Bronchial smooth muscle cell (primary cell): ENCODE data around the gene TMUB1. TPM values are rescaled to one million over a fixed set of nuclear protein-coding genes. Genes with fewer than 3 reads are reported as not detected.

ENCODE experiments used
- total RNA-seq: library from RNA; depleted of rRNA; stranded (reverse); fragments of >200 nt; gene quantifications from 2 replicates; pipeline ENCODE4 v1.2.1, GENCODE V29; 2014

Gene TMUB1
- total RNA-seq = 11.6 and 15.6 TPM in 2 replicates

GRCh38 chr7:151083071-151083823 lies at the start of gene TMUB1:
Gene TMUB1, minus strand, starts transcription at chr7:151083493. Its CDS starts 930 bp downstream, at chr7:151082563.

GRCh38 chr7:151085691-151086620 lies 2.7 kb upstream of the TMUB1 start, which contains the start of gene AGAP3:
Gene AGAP3, plus strand, starts transcription at chr7:151086475. Its CDS starts 267 bp downstream, at chr7:151086742.

GRCh38 chr7:151080522-151081169 lies 2.6 kb downstream of the TMUB1 start, which contains the start of gene FASTK:
Gene FASTK, minus strand, starts transcription at chr7:151080809. Its CDS starts 43 bp downstream, at chr7:151080766.

GRCh38 chr7:151059367-151060112 lies 23.8 kb downstream of the TMUB1 start, which contains the start of gene SLC4A2:
Gene SLC4A2, plus strand, starts transcription at chr7:151059589. Its CDS starts 2,399 bp downstream, at chr7:151061988.

GRCh38 chr7:151057506-151057988 lies 25.7 kb downstream of the TMUB1 start, which contains the start of gene CDK5:
Gene CDK5, minus strand, starts transcription at chr7:151057897. Its CDS starts 49 bp downstream, at chr7:151057848.

GRCh38 chr7:151047976-151048815 lies 35.1 kb downstream of the TMUB1 start, which contains the start of gene ASIC3:
Gene ASIC3, plus strand, starts transcription at chr7:151048531. Its CDS starts 355 bp downstream, at chr7:151048886.

Other genes starting within 250 kb of the TMUB1 start
- gene AOC1, start 231.0 kb downstream of the TMUB1 start, total RNA-seq = not detected in 2 replicates
- gene KCNH2, start 105.2 kb downstream of the TMUB1 start, total RNA-seq = under 0.01 and 0.17 TPM in 2 replicates
- gene NOS3, start 92.5 kb downstream of the TMUB1 start, total RNA-seq = 0.17 and 0.32 TPM in 2 replicates
- gene ATG9B, start 59.0 kb downstream of the TMUB1 start, total RNA-seq = under 0.01 TPM in 2 replicates
- 17.8 and 20.8 TPM in 2 replicates for gene ABCB8, start 55.0 kb downstream of the TMUB1 start, total RNA-seq
- 0.09 TPM in 1 of 2 replicates, not detected in the other for gene ASIC3, start 35.0 kb downstream of the TMUB1 start, total RNA-seq
- gene CDK5, start 25.6 kb downstream of the TMUB1 start, total RNA-seq = 29.6 TPM in 2 replicates
- gene SLC4A2, start 23.9 kb downstream of the TMUB1 start, total RNA-seq = 53.1 and 64.0 TPM in 2 replicates
- 55.0 and 57.5 TPM in 2 replicates for gene FASTK, start 2.7 kb downstream of the TMUB1 start, total RNA-seq
- gene AGAP3, start 3.0 kb upstream of the TMUB1 start, total RNA-seq = 34.2 and 40.8 TPM in 2 replicates
- not detected in 2 replicates for gene GBX1, start 84.2 kb upstream of the TMUB1 start, total RNA-seq
- gene ASB10, start 103.8 kb upstream of the TMUB1 start, total RNA-seq = not detected in 2 replicates
- not detected in 2 replicates for gene H2BK1, start 127.0 kb upstream of the TMUB1 start, total RNA-seq
- 31.0 and 42.7 TPM in 2 replicates for gene ABCF2, start 143.7 kb upstream of the TMUB1 start, total RNA-seq
- 37.0 and 49.8 TPM in 2 replicates for gene CHPF2, start 149.0 kb upstream of the TMUB1 start, total RNA-seq
- 31.8 and 33.4 TPM in 2 replicates for gene SMARCD3, start 165.2 kb upstream of the TMUB1 start, total RNA-seq